Measurements from ENCODE around the gene VCP.

Gene VCP

GRCh38 chr9:35112257-35113020 is 40.0 kb upstream of the VCP start:
- Histone ChIP-seq H3K36me3 (ENCODE audit: control insufficient read depth in 2 of 2, insufficient read depth in 1 of 2, low read length in 2 of 2) (peaks cover 0 to 12% of the 10 kb centered on the region in 2 experiments; a peak in 1 of 3 replicates), H3K9me3 (ENCODE audit: control insufficient read depth, insufficient read depth, low read depth, low read length) (no peaks in the 10 kb centered on the region), H3K27ac (ENCODE audit: extremely low read depth, low read depth, low read length) (no peak overlapping the region), H3K4me1 (ENCODE audit: control insufficient read depth, insufficient read depth, low read length) (peaks cover 15% of the 10 kb centered on the region), H3K4me3 (ENCODE audit: low read depth, low read length) (no peak overlapping the region)
- ChIA-PET POLR2A (interaction anchor here (0.8 to 2.5 kb wide), 6 partner anchors 10 to 123 kb away, joined by 3 to 23 read pairs (median 7); partner anchors contain the start of genes DNAJB5, FANCG, PIGO and STOML2), CTCF (interaction anchor here (0.6 to 6.8 kb wide), 5 partner anchors 11 to 440 kb away, joined by 3 to 58 read pairs (median 4); partner anchors contain the start of gene PIGO)
- TF ChIP-seq ZNF518A (tag by site-specific recombination; conservative IDR thresholded peaks at IDR 0.05; ENCODE audit: low read depth) (no peak), KLF16 (tag by site-specific recombination; IDR thresholded peaks at IDR 0.05) (no peak), ZNF10 (tag by site-specific recombination; IDR thresholded peaks at IDR 0.05) (no peak), ZNF785 (tag by site-specific recombination; IDR thresholded peaks at IDR 0.05) (no peak), ZBTB26 (tag by site-specific recombination; optimal IDR thresholded peaks at IDR 0.05) (no peak), PRDM6 (tag by site-specific recombination; IDR thresholded peaks at IDR 0.05) (no peak), PRDM2 (tag by site-specific recombination; IDR thresholded peaks at IDR 0.05; ENCODE audit: borderline replicate concordance) (no peak), MYNN (tag by site-specific recombination; IDR thresholded peaks at IDR 0.05; ENCODE audit: borderline replicate concordance) (no peak), ZNF768 (tag by site-specific recombination; IDR thresholded peaks at IDR 0.05) (no peak), ZNF19 (tag by site-specific recombination; IDR thresholded peaks at IDR 0.05; ENCODE audit: low read depth) (no peak), ZNF558 (tag by site-specific recombination; IDR thresholded peaks at IDR 0.05) (no peak), ZNF112 (tag by site-specific recombination; IDR thresholded peaks at IDR 0.05) (no peak), ZNF23 (tag by site-specific recombination; IDR thresholded peaks at IDR 0.05; ENCODE audit: borderline replicate concordance) (no peak), ZNF394 (tag by site-specific recombination; IDR thresholded peaks at IDR 0.05; ENCODE audit: borderline replicate concordance) (no peak), ZSCAN18 (tag by site-specific recombination; IDR thresholded peaks at IDR 0.05) (no peak)
